ENCODE measurements around the gene CNOT4. TPM values are rescaled to one million over a fixed set of nuclear protein-coding genes. Genes with fewer than 3 reads are reported as not detected.
A peak's percentile ranks its signal among the peaks of the same experiment; 100 is the strongest.

The CNOT4 gene
- total and polyA plus RNA-seq, 2 experiments from 2014 or later = 6.7 to 18.2 TPM

GRCh38 chr7:135388616-135389015, 121.3 kb downstream of the CNOT4 start:
- Histone ChIP-seq H3K9me3 (ENCODE audit: low read depth) (no peaks in the 10 kb centered on the region), H3K27me3 (replicated peaks; ENCODE audit: insufficient read depth) (no peaks in the 10 kb centered on the region), H3K79me2 (ENCODE audit: insufficient read depth) (peaks cover 27% of the 10 kb centered on the region; the same call in 1 of the 2 replicates), H3K9me2 (ENCODE audit: insufficient read depth) (no peaks in the 10 kb centered on the region), H2AFZ (no peak overlapping the region), H3K4me1 (ENCODE audit: insufficient read depth) (peaks cover 20% of the 10 kb centered on the region), H3K36me3 (ENCODE audit: low read depth) (peaks cover 10% of the 10 kb centered on the region), H3K27ac (no peak overlapping the region), H3K4me3 (no peak overlapping the region), H4K20me1 (ENCODE audit: insufficient read depth) (no peaks in the 10 kb centered on the region), H3K4me2 (ENCODE audit: unreplicated experiment) (no peak overlapping the region), H3F3A (ENCODE audit: insufficient read depth) (0 out of 2 replicates have a peak, but pooled peaks cover 9% of the 10 kb centered on the region), H3K9ac (no peak overlapping the region)
- 80 to 87% methylated on average over 3 of the region's 3 CpGs for WGBS, 2 experiments (ENCODE audit: low coverage in 1 of 2, low lambda C conversion rate in 2 of 2, missing lambda C conversion rate in 2 of 2)
- DNase-seq = no peak
- TF ChIP-seq EZH2phosphoT487 (IDR thresholded peaks at IDR 0.05; ENCODE audit: insufficient read depth, low read depth) (no peak), EZH2 (IDR thresholded peaks at IDR 0.05; ENCODE audit: insufficient read depth, poor library complexity, severe bottlenecking) (no peak)
- in situ Hi-C loops (cut with MboI) = no loop called here

- in situ Hi-C loops (cut with MboI) = no loop called here
- DNase-seq = no peak
- TF ChIP-seq EZH2 (IDR thresholded peaks at IDR 0.05; ENCODE audit: insufficient read depth, poor library complexity, severe bottlenecking) = no peak
- no peak for TF ChIP-seq EZH2phosphoT487 (IDR thresholded peaks at IDR 0.05; ENCODE audit: insufficient read depth, low read depth)
- 0 out of 2 replicates have a peak, but pooled peaks cover 9% of the 10 kb centered on the region for H3F3A ChIP-seq (ENCODE audit: insufficient read depth)
- no peaks in the 10 kb centered on the region for H3K9me2 ChIP-seq (ENCODE audit: insufficient read depth)
- H3K4me3 ChIP-seq = no peak overlapping the region
- no peak overlapping the region for H3K9ac ChIP-seq
- no peak overlapping the region for H3K4me2 ChIP-seq (ENCODE audit: unreplicated experiment)
- no peaks in the 10 kb centered on the region for H4K20me1 ChIP-seq (ENCODE audit: insufficient read depth)
- no peaks in the 10 kb centered on the region for H3K9me3 ChIP-seq (ENCODE audit: low read depth)
- H3K27ac ChIP-seq = no peak overlapping the region
- H3K27me3 ChIP-seq (replicated peaks; ENCODE audit: insufficient read depth) = no peaks in the 10 kb centered on the region
- H3K4me1 ChIP-seq (ENCODE audit: insufficient read depth) = peaks cover 20% of the 10 kb centered on the region
- peaks cover 8% of the 10 kb centered on the region for H3K36me3 ChIP-seq (ENCODE audit: low read depth)
- WGBS, 2 experiments (ENCODE audit: low coverage in 1 of 2, low lambda C conversion rate in 2 of 2, missing lambda C conversion rate in 2 of 2) = 81 to 83% methylated on average over 2 of the region's 2 CpGs
- H3K79me2 ChIP-seq (ENCODE audit: insufficient read depth) = peaks cover 27% of the 10 kb centered on the region; the same call in 1 of the 2 replicates
- no peak overlapping the region for H2AFZ ChIP-seq
Observed at GRCh38 chr7:135386776-135387175, 123.1 kb downstream of the CNOT4 start.

GRCh38 chr7:135386181-135386580, 123.7 kb downstream of the CNOT4 start:
- peak overlapping the region; percentile 11 for H3K4me2 ChIP-seq (ENCODE audit: unreplicated experiment)
- no peak overlapping the region for H3K9ac ChIP-seq
- no peaks in the 10 kb centered on the region for H3K9me2 ChIP-seq (ENCODE audit: insufficient read depth)
- peaks cover 23% of the 10 kb centered on the region; the same call in 1 of the 2 replicates for H3K79me2 ChIP-seq (ENCODE audit: insufficient read depth)
- H3K27ac ChIP-seq = no peak overlapping the region
- peak; percentile 40 for DNase-seq
- no peaks in the 10 kb centered on the region for H4K20me1 ChIP-seq (ENCODE audit: insufficient read depth)
- H2AFZ ChIP-seq = no peak overlapping the region
- no peaks in the 10 kb centered on the region for H3K9me3 ChIP-seq (ENCODE audit: low read depth)
- peaks cover 20% of the 10 kb centered on the region for H3K4me1 ChIP-seq (ENCODE audit: insufficient read depth)
- TF ChIP-seq EZH2phosphoT487 (IDR thresholded peaks at IDR 0.05; ENCODE audit: insufficient read depth, low read depth) (no peak), EZH2 (IDR thresholded peaks at IDR 0.05; ENCODE audit: insufficient read depth, poor library complexity, severe bottlenecking) (no peak)
- H3K27me3 ChIP-seq (replicated peaks; ENCODE audit: insufficient read depth) = no peaks in the 10 kb centered on the region
- no peak overlapping the region for H3K4me3 ChIP-seq
- 0 out of 2 replicates have a peak, but pooled peaks cover 9% of the 10 kb centered on the region for H3F3A ChIP-seq (ENCODE audit: insufficient read depth)
- H3K36me3 ChIP-seq (ENCODE audit: low read depth) = peaks cover 7% of the 10 kb centered on the region
- in situ Hi-C loops (cut with MboI) = no loop called here

DNA sequence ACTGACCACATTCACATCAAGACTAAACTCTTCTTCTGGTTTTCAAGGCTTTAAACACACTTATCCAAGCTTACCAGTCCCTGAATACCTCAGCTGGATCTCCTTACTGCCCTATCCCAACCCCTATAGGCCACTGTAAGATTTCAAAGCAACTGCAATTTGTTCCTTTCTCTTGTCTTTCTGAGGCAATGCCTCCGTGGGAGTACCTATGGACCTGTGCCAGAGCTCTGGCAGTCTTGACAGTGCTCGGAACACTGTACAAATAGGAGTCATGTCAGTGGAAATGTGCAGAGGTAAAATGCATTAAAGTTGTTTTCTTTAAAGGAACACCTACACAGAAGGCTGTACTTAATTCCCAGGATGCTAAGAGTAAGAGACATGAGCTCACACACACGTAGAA, 124.7 kb downstream of the CNOT4 start:
- H3K4me2 ChIP-seq (ENCODE audit: unreplicated experiment) = no peak overlapping the region
- peak; percentile 70 for DNase-seq
- no peak overlapping the region for H3K4me3 ChIP-seq
- no peaks in the 10 kb centered on the region for H3K9me2 ChIP-seq (ENCODE audit: insufficient read depth)
- H3K9ac ChIP-seq = no peak overlapping the region
- no peaks in the 10 kb centered on the region for H4K20me1 ChIP-seq (ENCODE audit: insufficient read depth)
- 46 to 54% methylated on average over 3 of the region's 3 CpGs for WGBS, 2 experiments (ENCODE audit: low coverage in 1 of 2, low lambda C conversion rate in 2 of 2, missing lambda C conversion rate in 2 of 2)
- in situ Hi-C loops (cut with MboI) = no loop called here
- no peaks in the 10 kb centered on the region for H3K27me3 ChIP-seq (replicated peaks; ENCODE audit: insufficient read depth)
- peaks cover 15% of the 10 kb centered on the region; the same call in 1 of the 2 replicates for H3K79me2 ChIP-seq (ENCODE audit: insufficient read depth)
- TF ChIP-seq EZH2 (IDR thresholded peaks at IDR 0.05; ENCODE audit: insufficient read depth, poor library complexity, severe bottlenecking) (no peak), EZH2phosphoT487 (IDR thresholded peaks at IDR 0.05; ENCODE audit: insufficient read depth, low read depth) (no peak)
- no peak overlapping the region for H2AFZ ChIP-seq
- H3K9me3 ChIP-seq (ENCODE audit: low read depth) = no peaks in the 10 kb centered on the region
- peaks cover 4% of the 10 kb centered on the region; the same call in 1 of the 2 replicates for H3K36me3 ChIP-seq (ENCODE audit: low read depth)
- H3F3A ChIP-seq (ENCODE audit: insufficient read depth) = 0 out of 2 replicates have a peak, but pooled peaks cover 9% of the 10 kb centered on the region
- H3K4me1 ChIP-seq (ENCODE audit: insufficient read depth) = peaks cover 20% of the 10 kb centered on the region
- no peak overlapping the region for H3K27ac ChIP-seq
